HepG2 (cell line): ENCODE results near the gene PLCB2. TPM values are rescaled to one million over a fixed set of nuclear protein-coding genes. Genes with fewer than 3 reads are reported as not detected.

Source experiments
- ATAC-seq: fragments of 200-7000 bp; cut with Tn5 transposase; 3 replicates; pipeline ENCODE4 v1.9.1; 2020; ENCODE audit warnings: mild to moderate bottlenecking, moderate library complexity
- BruUV-seq: library from RNA; stranded (reverse); fragments of 400-500 nt; replicated peaks from 2 replicates; lab custom pipeline; 2021; lab: Mats Ljungman, UMichigan
- CTCF ChIA-PET: fragments of 300-600 bp; formaldehyde crosslinking; extraction: SDS; loops from one replicate; lab custom pipeline; 2021; ENCODE audit warnings: low total read pairs, inconsistent platforms, low intra/inter-chr PET ratio; lab: Yijun Ruan, JAX
- POLR2A ChIA-PET: fragments of 350-600 bp; sonication (Branson Sonifier 250); formaldehyde crosslinking; loops from one replicate; lab custom pipeline; 2020; ENCODE audit warnings: antibody characterized with exemption, inconsistent platforms; lab: Yijun Ruan, JAX
- DNase-seq: peaks from one replicate; pipeline ENCODE4 v3.0.0-alpha.2; 2015; ENCODE audit warnings: low spot score
- FAIRE-seq: peaks from 3 replicates; lab custom pipeline; 2011; peaks lifted over from hg19 to GRCh38; lab: Jason Lieb, UNC
- H2AFZ ChIP-seq: one replicate; pipeline ENCODE4 v1.6.1; 2011; ENCODE audit warnings: low read length, inconsistent platforms
- H3K27ac ChIP-seq: fragments of 300-600 bp; 3 replicates; pipeline ENCODE4 v1.8.0; 2011; ENCODE audit warnings: mixed run types, mild to moderate bottlenecking, mixed read lengths, low read length, inconsistent platforms; ENCODE audit not compliant: insufficient read depth; ENCODE audit errors: extremely low read length
- H3K27me3 ChIP-seq, 2 experiments: fragments of 200-600 bp in 1 of 2; 2 replicates in 1 of 2; 3 replicates in 1 of 2; pipeline versions ENCODE4 v1.6.0 to v1.8.0; 2011; ENCODE audit warnings: low read length in 2 of 2, mild to moderate bottlenecking in 2 of 2, moderate library complexity in 2 of 2, inconsistent platforms in 1 of 2; ENCODE audit not compliant: insufficient read depth in 2 of 2, control insufficient read depth in 1 of 2
- H3K36me3 ChIP-seq, 2 experiments: fragments of 200-600 bp in 1 of 2; replicated peaks in 1 of 2; 2 replicates in 1 of 2; 3 replicates in 1 of 2; pipeline versions ENCODE4 v1.5.1 to v1.8.0; 2011; ENCODE audit warnings: low read length in 2 of 2, inconsistent platforms in 1 of 2; ENCODE audit not compliant: insufficient read depth in 2 of 2, control insufficient read depth in 1 of 2
- H3K4me1 ChIP-seq: 2 replicates; pipeline ENCODE4 v1.5.1; 2012; ENCODE audit warnings: low read length, inconsistent platforms; ENCODE audit not compliant: insufficient read depth
- H3K4me2 ChIP-seq: 2 replicates; pipeline ENCODE4 v1.6.0; 2011; ENCODE audit warnings: low read depth, low read length, inconsistent platforms
- H3K4me3 ChIP-seq, 3 experiments: fragments of 200-600 bp in 1 of 3; sonication (generic), shearing (Covaris generic) in 1 of 3; replicated peaks in 1 of 3; 2 replicates each; pipeline ENCODE4 v1.5.1; 2011 to 2016; ENCODE audit warnings: low read length in 3 of 3, inconsistent platforms in 2 of 3, low read depth in 2 of 3, mild to moderate bottlenecking in 2 of 3, control low read depth in 1 of 3, mixed read lengths in 1 of 3; ENCODE audit not compliant: insufficient read depth in 1 of 3
- H3K79me2 ChIP-seq: one replicate; pipeline ENCODE4 v1.6.1; 2011; ENCODE audit warnings: low read length, inconsistent platforms; ENCODE audit not compliant: insufficient read depth
- H3K9ac ChIP-seq: 2 replicates; pipeline ENCODE4 v1.6.0; 2011; ENCODE audit warnings: mild to moderate bottlenecking, low read depth, low read length, inconsistent platforms; ENCODE audit not compliant: insufficient read depth
- H3K9me3 ChIP-seq: 2 replicates; pipeline ENCODE4 v1.5.1; 2012; ENCODE audit warnings: mild to moderate bottlenecking, low read length
- H4K20me1 ChIP-seq: 2 replicates; pipeline ENCODE4 v1.6.0; 2011; ENCODE audit warnings: inconsistent platforms, mild to moderate bottlenecking, low read length, moderate library complexity; ENCODE audit not compliant: insufficient read depth
- CAMTA2 ChIP-seq: sonication (generic); formaldehyde crosslinking; IDR thresholded peaks from 2 replicates; pipeline ENCODE4 v1.4.0; 2020; ENCODE audit warnings: mild to moderate bottlenecking, missing genetic modification reagents, borderline replicate concordance
- ERF ChIP-seq: IDR thresholded peaks from 2 replicates; pipeline ENCODE4 v1.6.1; 2018; ENCODE audit warnings: missing biosample characterization, missing genetic modification reagents
- ETV5 ChIP-seq: IDR thresholded peaks from 2 replicates; pipeline ENCODE4 v1.6.1; 2018; ENCODE audit warnings: missing biosample characterization, missing genetic modification reagents, inconsistent platforms, borderline replicate concordance
- GATAD1 ChIP-seq: IDR thresholded peaks from 2 replicates; pipeline ENCODE4 v1.6.1; 2016; ENCODE audit warnings: missing genetic modification reagents, missing compliant biosample characterization
- HMG20B ChIP-seq: conservative IDR thresholded peaks from 2 replicates; pipeline ENCODE4 v1.6.1; 2016; ENCODE audit warnings: missing genetic modification reagents, missing compliant biosample characterization
- HNRNPH1 ChIP-seq: fragments of 200-400 bp; formaldehyde crosslinking; optimal IDR thresholded peaks from 2 replicates; pipeline ENCODE3; 2017; ENCODE audit warnings: mild to moderate bottlenecking, low read depth, low read length
- PAF1 ChIP-seq: IDR thresholded peaks from 2 replicates; pipeline ENCODE4 v1.6.1; 2016; ENCODE audit warnings: missing genetic modification reagents, missing compliant biosample characterization
- POGZ ChIP-seq: sonication (generic); formaldehyde crosslinking; IDR thresholded peaks from 2 replicates; pipeline ENCODE4 v1.4.0; 2020; ENCODE audit warnings: mild to moderate bottlenecking, missing genetic modification reagents
- RFXANK ChIP-seq: IDR thresholded peaks from 2 replicates; pipeline ENCODE4 v1.6.1; 2016
- SOX13 ChIP-seq, 3 experiments: fragments of 450-650 bp in 1 of 3; sonication (generic) in 1 of 3; formaldehyde crosslinking in 1 of 3; IDR thresholded peaks in 2 of 3; conservative IDR thresholded peaks in 1 of 3; 2 replicates each; pipeline versions ENCODE4 v1.5.0 to v1.6.1; 2016 to 2020; ENCODE audit warnings: antibody characterized with exemption in 1 of 3, mild to moderate bottlenecking in 1 of 3, missing compliant biosample characterization in 1 of 3, missing genetic modification reagents in 1 of 3, moderate library complexity in 1 of 3
- TOE1 ChIP-seq: sonication (generic); formaldehyde crosslinking; IDR thresholded peaks from 2 replicates; pipeline ENCODE4 v1.4.0; 2020; ENCODE audit warnings: mild to moderate bottlenecking, missing genetic modification reagents
- ZNF569 ChIP-seq: sonication (generic); formaldehyde crosslinking; IDR thresholded peaks from 2 replicates; pipeline ENCODE4 v1.5.0; 2020; ENCODE audit warnings: mild to moderate bottlenecking, missing genetic modification reagents, moderate library complexity, borderline replicate concordance
- ZNF572 ChIP-seq: sonication (generic); formaldehyde crosslinking; IDR thresholded peaks from 2 replicates; pipeline ENCODE4 v1.5.1; 2020; ENCODE audit warnings: mild to moderate bottlenecking, missing genetic modification reagents
- ZNF644 ChIP-seq: IDR thresholded peaks from 2 replicates; pipeline ENCODE4 v1.6.1; 2016; ENCODE audit warnings: low read depth
- ZNF766 ChIP-seq: sonication (generic); formaldehyde crosslinking; IDR thresholded peaks from 2 replicates; pipeline ENCODE4 v1.5.0; 2020; ENCODE audit warnings: missing genetic modification reagents, borderline replicate concordance
- ZNF777 ChIP-seq: sonication (generic); formaldehyde crosslinking; IDR thresholded peaks from 2 replicates; pipeline ENCODE4 v1.4.0; 2020; ENCODE audit warnings: missing genetic modification reagents
- WGBS: methylation state at CpG from one replicate; pipeline ENCODE4 v1.1.6; 2017; ENCODE audit warnings: low lambda C conversion rate; 5-methylcytosine and 5-hydroxymethylcytosine counted together
- in situ Hi-C: cut with HindIII; loops from 2 replicates; pipeline ENCODE4 v1.10.0; 2017; ENCODE audit warnings: low pct_unique_long_range_greater_than_20kb; ENCODE audit not compliant: extremely low pct_ligation_motif_present
- intact Hi-C: fragments of 100-400 bp; cut with micrococcal nuclease; formaldehyde crosslinking; loops from one replicate; pipeline ENCODE4 v1.10.0; 2022; ENCODE audit not compliant: unreplicated experiment
- polyA plus RNA-seq, 8 experiments: library from polyadenylated mRNA; depleted of rRNA in 3 of 8; stranded (reverse) in 7 of 8; unstranded in 1 of 8; fragments of >200 nt; fragmentation: Illumina TruSeq in 4 of 8; extraction: Trizol in 4 of 8; gene quantifications; 2 replicates each; pipeline versions ENCODE4 v1.2.1 to v1.2.3, GENCODE V29; 2011 to 2016; ENCODE audit warnings: low read depth in 4 of 8, missing spikeins in 1 of 8, mixed read lengths in 1 of 8; ENCODE audit not compliant: insufficient read depth in 1 of 8
- total RNA-seq, 5 experiments: library from RNA; depleted of rRNA; stranded (reverse); fragments of >200 nt; fragmentation: Illumina TruSeq; extraction: Trizol; gene quantifications; 2 replicates each; pipeline ENCODE4 v1.2.3, GENCODE V29; 2016; ENCODE audit warnings: low read depth in 1 of 5
- TF ChIP-seq, protein P1 (sequence below): sonication (generic); formaldehyde crosslinking; IDR thresholded peaks from 2 replicates; pipeline ENCODE4 v1.8.0; 2022; ENCODE audit warnings: mild to moderate bottlenecking, missing genetic modification reagents; ENCODE audit not compliant: insufficient replicate concordance
- TF ChIP-seq, protein P2 (sequence below): sonication (generic); formaldehyde crosslinking; IDR thresholded peaks from 2 replicates; pipeline ENCODE4 v1.8.0; 2023; ENCODE audit warnings: mild to moderate bottlenecking, missing genetic modification reagents

Gene PLCB2
- total and polyA plus RNA-seq, 2 of the 13 experiments (the other 11 are each of a cell fraction or from before 2014, with no cell fraction given), result 0.11 TPM; not detected in 1

- intact Hi-C loops (no loop called here), in situ Hi-C loops (no loop called here)
- H3K4me1 ChIP-seq, result peaks cover 21% of the 10 kb centered on the region
- ChIA-PET POLR2A (no interaction called here), CTCF (no interaction called here)
- no peak for ATAC-seq
- no TSS peak for BruUV-seq
- no peak overlapping the region for H3K9ac ChIP-seq
- no peak overlapping the region for H3K4me3 ChIP-seq
- H3K27me3 ChIP-seq, result no peaks in the 10 kb centered on the region
- no peak for FAIRE-seq
- H3K9me3 ChIP-seq, result no peaks in the 10 kb centered on the region
- no peaks in the 10 kb centered on the region for H4K20me1 ChIP-seq
- DNase-seq, result no peak
- TF ChIP-seq POGZ (no peak), CAMTA2 (CRISPR knock-in tag) (no peak), ZNF572 (no peak), PAF1 (no peak), ERF (CRISPR knock-in tag) (no peak), TOE1 (CRISPR knock-in tag) (no peak), SOX13 (IDR thresholded peaks at IDR 0.05) (no peak), SOX13 (CRISPR knock-in tag; conservative IDR thresholded peaks at IDR 0.05 in 1 of 2, IDR thresholded peaks at IDR 0.05 in 1 of 2) (no peak), ZNF569 (no peak), HMG20B (CRISPR knock-in tag) (no peak), ZNF644 (CRISPR knock-in tag) (no peak), GATAD1 (CRISPR knock-in tag) (no peak), ZNF766 (CRISPR knock-in tag) (no peak), HNRNPH1 (no peak), RFXANK (CRISPR knock-in tag) (no peak), ETV5 (CRISPR knock-in tag) (no peak), ZNF777 (CRISPR knock-in tag) (no peak)
- TF ChIP-seq, protein P1, sequence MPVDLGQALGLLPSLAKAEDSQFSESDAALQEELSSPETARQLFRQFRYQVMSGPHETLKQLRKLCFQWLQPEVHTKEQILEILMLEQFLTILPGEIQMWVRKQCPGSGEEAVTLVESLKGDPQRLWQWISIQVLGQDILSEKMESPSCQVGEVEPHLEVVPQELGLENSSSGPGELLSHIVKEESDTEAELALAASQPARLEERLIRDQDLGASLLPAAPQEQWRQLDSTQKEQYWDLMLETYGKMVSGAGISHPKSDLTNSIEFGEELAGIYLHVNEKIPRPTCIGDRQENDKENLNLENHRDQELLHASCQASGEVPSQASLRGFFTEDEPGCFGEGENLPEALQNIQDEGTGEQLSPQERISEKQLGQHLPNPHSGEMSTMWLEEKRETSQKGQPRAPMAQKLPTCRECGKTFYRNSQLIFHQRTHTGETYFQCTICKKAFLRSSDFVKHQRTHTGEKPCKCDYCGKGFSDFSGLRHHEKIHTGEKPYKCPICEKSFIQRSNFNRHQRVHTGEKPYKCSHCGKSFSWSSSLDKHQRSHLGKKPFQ, result no peak
- TF ChIP-seq, protein P2, sequence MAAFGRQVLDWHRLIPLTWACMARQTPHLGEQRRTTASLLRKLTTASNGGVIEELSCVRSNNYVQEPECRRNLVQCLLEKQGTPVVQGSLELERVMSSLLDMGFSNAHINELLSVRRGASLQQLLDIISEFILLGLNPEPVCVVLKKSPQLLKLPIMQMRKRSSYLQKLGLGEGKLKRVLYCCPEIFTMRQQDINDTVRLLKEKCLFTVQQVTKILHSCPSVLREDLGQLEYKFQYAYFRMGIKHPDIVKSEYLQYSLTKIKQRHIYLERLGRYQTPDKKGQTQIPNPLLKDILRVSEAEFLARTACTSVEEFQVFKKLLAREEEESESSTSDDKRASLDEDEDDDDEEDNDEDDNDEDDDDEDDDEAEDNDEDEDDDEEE, result no peak
- no peak overlapping the region for H2AFZ ChIP-seq
- 71% methylated on average over 5 of the region's 5 CpGs for WGBS
- H3K4me2 ChIP-seq, result no peak overlapping the region
- H3K79me2 ChIP-seq, result no peaks in the 10 kb centered on the region
- H3K27ac ChIP-seq, result no peak overlapping the region
- H3K36me3 ChIP-seq, result no peaks in the 10 kb centered on the region
These were observed 22.7 kb upstream of the PLCB2 start for GRCh38 chr15:40330368-40330836.
